NCI-H187 (cell line): ENCODE results near the gene RFTN1.

ENCODE experiments used
- DNase-seq, 2 experiments: peaks; one replicate each; lab custom pipeline; 2025; lab: John Stamatoyannopoulos, UW

The RFTN1 gene

GRCh38 chr3:16513141-16514020 is at the start of gene RFTN1:
Gene RFTN1, minus strand, starts transcription at chr3:16513699. Its CDS starts 19,830 bp downstream, at chr3:16493869.
- no peak for DNase-seq

GRCh38 chr3:16559653-16560365 is 46.3 kb upstream of the RFTN1 start:
- DNase-seq, result no peak

GRCh38 chr3:16554126-16554525 is 40.6 kb upstream of the RFTN1 start:
- DNase-seq, result no peak

GRCh38 chr3:16552757-16553156 is 39.3 kb upstream of the RFTN1 start:
- DNase-seq, result no peak

- DNase-seq, result no peak
Measured at GRCh38 chr3:16551342-16551976, 38.0 kb upstream of the RFTN1 start.

- DNase-seq, result peak; percentile 10 to 20
Measured at GRCh38 chr3:16550676-16551341, 37.3 kb upstream of the RFTN1 start.

- DNase-seq, result no peak
Measured at GRCh38 chr3:16550305-16550675, 36.8 kb upstream of the RFTN1 start.

- DNase-seq, result no peak
Measured at GRCh38 chr3:16548721-16549120, 35.2 kb upstream of the RFTN1 start.

GRCh38 chr3:16547561-16548357 is 34.3 kb upstream of the RFTN1 start:
- no peak for DNase-seq

- no peak for DNase-seq
Measured at GRCh38 chr3:16546186-16547010, 32.9 kb upstream of the RFTN1 start.

- no peak for DNase-seq
Measured at GRCh38 chr3:16545413-16546185, 32.1 kb upstream of the RFTN1 start.

GRCh38 chr3:16543242-16543864 is 29.9 kb upstream of the RFTN1 start:
- DNase-seq, result no peak

- no peak for DNase-seq
Measured at GRCh38 chr3:16538507-16538906, 25.0 kb upstream of the RFTN1 start.

GRCh38 chr3:16536996-16537395 is 23.5 kb upstream of the RFTN1 start:
- no peak for DNase-seq

- DNase-seq, result no peak
Measured at GRCh38 chr3:16536344-16536663, 22.8 kb upstream of the RFTN1 start.

- DNase-seq, result no peak
Measured at GRCh38 chr3:16534640-16535262, 21.3 kb upstream of the RFTN1 start.

GRCh38 chr3:16533928-16534574 is 20.6 kb upstream of the RFTN1 start:
- no peak for DNase-seq

GRCh38 chr3:16529264-16529663 is 15.8 kb upstream of the RFTN1 start:
- no peak for DNase-seq
